H9 (cell line): ENCODE results near the gene IP6K3. TPM values are rescaled to one million over a fixed set of nuclear protein-coding genes. Genes with fewer than 3 reads are reported as not detected.

Experiments
- DNase-seq: peaks from one replicate; pipeline ENCODE4 v3.0.0-alpha.2; 2017
- H2AFZ ChIP-seq: one replicate; pipeline ENCODE4 v1.6.1; 2013; ENCODE audit warnings: mild to moderate bottlenecking, low read length, control low read depth, moderate library complexity
- H2AK5ac ChIP-seq: 2 replicates; pipeline ENCODE4 v1.6.1; 2013; ENCODE audit warnings: low read length, control low read depth, mixed read lengths; ENCODE audit not compliant: insufficient read length
- H2BK120ac ChIP-seq: one replicate; pipeline ENCODE4 v1.6.1; 2013; ENCODE audit warnings: low read depth, mild to moderate bottlenecking, low read length, control low read depth, inconsistent platforms; ENCODE audit not compliant: poor library complexity, severe bottlenecking
- H2BK12ac ChIP-seq: 2 replicates; pipeline ENCODE4 v1.6.1; 2013; ENCODE audit warnings: low read length, control low read depth, mixed read lengths, low read depth; ENCODE audit not compliant: insufficient read length
- H2BK15ac ChIP-seq: 2 replicates; pipeline ENCODE4 v1.6.1; 2013; ENCODE audit warnings: low read depth, low read length, control low read depth
- H2BK20ac ChIP-seq: one replicate; pipeline ENCODE4 v1.6.1; 2013; ENCODE audit warnings: low read depth, mild to moderate bottlenecking, low read length, control low read depth, inconsistent platforms; ENCODE audit not compliant: poor library complexity, severe bottlenecking
- H2BK5ac ChIP-seq: 2 replicates; pipeline ENCODE4 v1.6.1; 2013; ENCODE audit warnings: low read length, control low read depth, mixed read lengths; ENCODE audit not compliant: insufficient read length
- H3K14ac ChIP-seq: 2 replicates; pipeline ENCODE4 v1.6.1; 2013; ENCODE audit warnings: low read length, control low read depth; ENCODE audit not compliant: insufficient read depth
- H3K18ac ChIP-seq: 2 replicates; pipeline ENCODE4 v1.6.1; 2013; ENCODE audit warnings: low read depth, mild to moderate bottlenecking, mixed read lengths, low read length, control low read depth; ENCODE audit not compliant: insufficient read length
- H3K23ac ChIP-seq: 2 replicates; pipeline ENCODE4 v1.6.1; 2013; ENCODE audit warnings: low read length, control low read depth, mixed read lengths, low read depth; ENCODE audit not compliant: insufficient read length
- H3K23me2 ChIP-seq: 2 replicates; pipeline ENCODE4 v1.6.1; 2013; ENCODE audit warnings: low read depth, mild to moderate bottlenecking, mixed read lengths, low read length, control low read depth; ENCODE audit not compliant: insufficient read length, poor library complexity, severe bottlenecking
- H3K27ac ChIP-seq: 2 replicates; pipeline ENCODE4 v1.5.1; 2013; ENCODE audit warnings: low read length, control low read depth, mixed read lengths, low read depth; ENCODE audit not compliant: insufficient read length
- H3K27me3 ChIP-seq: 2 replicates; pipeline ENCODE4 v1.6.1; 2013; ENCODE audit warnings: low read length, control low read depth, inconsistent platforms; ENCODE audit not compliant: insufficient read depth
- H3K4ac ChIP-seq: 2 replicates; pipeline ENCODE4 v1.6.1; 2013; ENCODE audit warnings: low read depth, mild to moderate bottlenecking, control low read depth, inconsistent platforms, low read length, moderate library complexity
- H3K4me1 ChIP-seq: 2 replicates; pipeline ENCODE4 v1.6.1; 2013; ENCODE audit warnings: low read length, control low read depth, inconsistent platforms; ENCODE audit not compliant: insufficient read depth
- H3K4me2 ChIP-seq: 2 replicates; pipeline ENCODE4 v1.6.1; 2013; ENCODE audit warnings: low read length, control low read depth, mixed read lengths; ENCODE audit not compliant: insufficient read length, insufficient read depth
- H3K56ac ChIP-seq: 2 replicates; pipeline ENCODE4 v1.6.1; 2013; ENCODE audit warnings: low read depth, mild to moderate bottlenecking, mixed read lengths, low read length, control low read depth; ENCODE audit not compliant: insufficient read length
- H3K79me1 ChIP-seq: 2 replicates; pipeline ENCODE4 v1.6.1; 2013; ENCODE audit warnings: low read depth, mild to moderate bottlenecking, moderate library complexity, low read length, control low read depth, inconsistent platforms; ENCODE audit not compliant: insufficient read depth, poor library complexity, severe bottlenecking
- H3K79me2 ChIP-seq: 2 replicates; pipeline ENCODE4 v1.6.1; 2013; ENCODE audit warnings: low read length, control low read depth, inconsistent platforms; ENCODE audit not compliant: insufficient read depth
- H3K9ac ChIP-seq: 2 replicates; pipeline ENCODE4 v1.6.1; 2013; ENCODE audit warnings: low read length, control low read depth, mixed read lengths; ENCODE audit not compliant: insufficient read length; ENCODE audit errors: extremely low read depth
- H3K9me3 ChIP-seq: one replicate; pipeline ENCODE4 v1.6.1; 2013; ENCODE audit warnings: low read depth, low read length, inconsistent platforms; ENCODE audit not compliant: control insufficient read depth
- H3T11ph ChIP-seq: one replicate; pipeline ENCODE4 v1.6.1; 2013; ENCODE audit warnings: mild to moderate bottlenecking, low read length, control low read depth, inconsistent platforms
- H4K20me1 ChIP-seq: one replicate; pipeline ENCODE4 v1.6.1; 2013; ENCODE audit not compliant: control insufficient read depth, insufficient read length, insufficient read depth
- H4K5ac ChIP-seq: 2 replicates; pipeline ENCODE4 v1.6.1; 2013; ENCODE audit warnings: low read depth, mild to moderate bottlenecking, mixed read lengths, low read length, control low read depth; ENCODE audit not compliant: insufficient read length
- H4K8ac ChIP-seq: replicated peaks from 2 replicates; pipeline ENCODE4 v1.6.1; 2013; ENCODE audit warnings: low read length, control low read depth, mixed read lengths, low read depth; ENCODE audit not compliant: insufficient read length
- H4K91ac ChIP-seq: 2 replicates; pipeline ENCODE4 v1.6.1; 2013; ENCODE audit warnings: low read depth, mild to moderate bottlenecking, moderate library complexity, mixed read lengths, low read length, control low read depth; ENCODE audit not compliant: insufficient read length
- H3K27ac Mint-ChIP-seq, 3 experiments: 2 replicates in 2 of 3; 3 replicates in 1 of 3; pipeline ENCODE4 v1.8.0; 2020 to 2021; ENCODE audit warnings: mixed read lengths in 3 of 3, mild to moderate bottlenecking in 1 of 3, moderate library complexity in 1 of 3
- H3K27me3 Mint-ChIP-seq: 2 replicates; pipeline ENCODE4 v1.8.0; 2021; ENCODE audit warnings: low read depth, mild to moderate bottlenecking, moderate library complexity, mixed read lengths
- H3K36me3 Mint-ChIP-seq, 3 experiments: 2 replicates in 2 of 3; 3 replicates in 1 of 3; pipeline ENCODE4 v1.8.0; 2020 to 2021; ENCODE audit warnings: low read depth in 3 of 3, mixed read lengths in 3 of 3; ENCODE audit not compliant: insufficient read depth in 1 of 3
- H3K4me1 Mint-ChIP-seq, 2 experiments: 2 replicates each; pipeline ENCODE4 v1.8.0; 2020; ENCODE audit warnings: mixed read lengths in 2 of 2
- H3K4me3 Mint-ChIP-seq, 2 experiments: 2 replicates in 1 of 2; 3 replicates in 1 of 2; pipeline ENCODE4 v1.8.0; 2020 to 2021; ENCODE audit warnings: mild to moderate bottlenecking in 2 of 2, mixed read lengths in 2 of 2, moderate library complexity in 1 of 2
- H3K9me3 Mint-ChIP-seq, 2 experiments: 2 replicates in 1 of 2; 3 replicates in 1 of 2; pipeline ENCODE4 v1.8.0; 2020; ENCODE audit warnings: mild to moderate bottlenecking in 2 of 2, mixed read lengths in 2 of 2, moderate library complexity in 1 of 2
- WGBS: extraction: QIAGEN DNeasy Blood & Tissue Kit; methylation state at CpG from one replicate; pipeline ENCODE4 v1.1.7; 2013; ENCODE audit warnings: missing lambda C conversion rate, low lambda C conversion rate, mixed read lengths; ENCODE audit not compliant: insufficient read length; ENCODE audit errors: extremely low coverage; 5-methylcytosine and 5-hydroxymethylcytosine counted together
- total RNA-seq: library from RNA; stranded (reverse); gene quantifications from 2 replicates; pipeline ENCODE4 v1.2.1, GENCODE V29; 2021
- TF ChIP-seq, protein P1 (sequence below): fragments of 200-600 bp; sonication (generic); conservative IDR thresholded peaks from 3 replicates; pipeline ENCODE4 v1.8.0; 2021; ENCODE audit warnings: antibody characterized with exemption, mild to moderate bottlenecking

IP6K3 gene
- total RNA-seq, 1 experiment from 2014 or later = 0.46 TPM

DNA sequence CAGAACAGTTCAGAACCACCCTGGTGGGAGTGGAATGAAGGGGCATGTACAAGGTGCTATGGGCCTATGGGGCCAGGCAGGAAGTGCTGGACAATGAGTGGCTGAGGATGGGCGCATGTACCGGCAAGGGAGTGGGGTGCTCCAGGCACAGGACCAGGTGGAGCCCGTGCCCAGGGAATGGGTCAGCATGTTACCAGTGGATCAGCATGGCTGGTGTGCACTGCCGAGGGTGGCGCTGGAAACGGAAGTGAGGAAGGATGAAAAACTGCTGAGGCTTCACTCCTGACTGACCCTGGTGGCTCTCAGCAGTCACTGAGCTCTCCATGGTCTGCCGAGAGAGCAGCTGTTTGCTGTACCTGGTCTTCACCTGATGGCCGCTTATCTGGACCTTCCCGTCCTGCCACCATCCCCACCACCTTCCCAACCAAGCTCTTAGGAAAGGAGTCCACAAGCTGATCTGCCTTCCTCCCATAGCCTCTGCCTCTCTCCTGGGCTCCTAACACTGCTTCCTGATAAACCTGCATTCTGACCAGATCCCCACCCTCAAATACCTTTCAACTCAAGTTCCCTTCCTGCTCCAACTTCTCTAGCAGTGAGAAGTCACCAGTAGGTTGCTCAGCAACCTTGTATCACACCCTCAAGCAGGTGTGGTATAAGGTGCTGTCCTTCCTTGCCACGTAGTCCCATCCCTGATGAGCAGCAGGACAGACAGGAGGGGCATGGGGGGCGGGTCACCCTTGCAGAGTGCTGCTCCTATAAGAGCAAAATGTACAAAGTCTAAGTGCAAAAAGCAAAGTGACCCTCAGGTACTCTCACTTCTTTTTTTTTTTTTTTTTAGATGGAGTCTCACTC lies 42.3 kb downstream of the IP6K3 start:
- Histone ChIP-seq H3K56ac (no peak overlapping the region), H2AFZ (no peak overlapping the region), H2BK15ac (no peak overlapping the region), H4K20me1 (no peaks in the 10 kb centered on the region), H3K79me1 (no peaks in the 10 kb centered on the region), H2BK120ac (no peak overlapping the region), H3K9ac (no peak overlapping the region), H3K14ac (no peak overlapping the region), H4K8ac (no peak overlapping the region), H3K27me3 (no peaks in the 10 kb centered on the region), H2BK20ac (no peak overlapping the region), H3K18ac (no peak overlapping the region), H4K5ac (no peak overlapping the region), H2AK5ac (no peak overlapping the region), H3T11ph (no peak overlapping the region), H3K4me2 (no peak overlapping the region), H3K9me3 (no peaks in the 10 kb centered on the region), H3K27ac (no peak overlapping the region), H3K23me2 (no peaks in the 10 kb centered on the region), H3K23ac (no peak overlapping the region), H3K4ac (no peak overlapping the region), H4K91ac (no peak overlapping the region), H2BK12ac (no peak overlapping the region), H3K79me2 (no peaks in the 10 kb centered on the region), H3K4me1 (no peaks in the 10 kb centered on the region), H2BK5ac (no peak overlapping the region)
- peaks cover 11 to 66% (median 46%) of the 10 kb centered on the region in 3 experiments; a peak in 6 of 7 replicates for H3K36me3 Mint-ChIP-seq
- no peaks in the 10 kb centered on the region for H3K27me3 Mint-ChIP-seq
- WGBS = no CpG with 5 or more reads among the region's 11 CpGs
- TF ChIP-seq, protein P1, sequence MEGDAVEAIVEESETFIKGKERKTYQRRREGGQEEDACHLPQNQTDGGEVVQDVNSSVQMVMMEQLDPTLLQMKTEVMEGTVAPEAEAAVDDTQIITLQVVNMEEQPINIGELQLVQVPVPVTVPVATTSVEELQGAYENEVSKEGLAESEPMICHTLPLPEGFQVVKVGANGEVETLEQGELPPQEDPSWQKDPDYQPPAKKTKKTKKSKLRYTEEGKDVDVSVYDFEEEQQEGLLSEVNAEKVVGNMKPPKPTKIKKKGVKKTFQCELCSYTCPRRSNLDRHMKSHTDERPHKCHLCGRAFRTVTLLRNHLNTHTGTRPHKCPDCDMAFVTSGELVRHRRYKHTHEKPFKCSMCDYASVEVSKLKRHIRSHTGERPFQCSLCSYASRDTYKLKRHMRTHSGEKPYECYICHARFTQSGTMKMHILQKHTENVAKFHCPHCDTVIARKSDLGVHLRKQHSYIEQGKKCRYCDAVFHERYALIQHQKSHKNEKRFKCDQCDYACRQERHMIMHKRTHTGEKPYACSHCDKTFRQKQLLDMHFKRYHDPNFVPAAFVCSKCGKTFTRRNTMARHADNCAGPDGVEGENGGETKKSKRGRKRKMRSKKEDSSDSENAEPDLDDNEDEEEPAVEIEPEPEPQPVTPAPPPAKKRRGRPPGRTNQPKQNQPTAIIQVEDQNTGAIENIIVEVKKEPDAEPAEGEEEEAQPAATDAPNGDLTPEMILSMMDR = no peak
- no peaks in the 10 kb centered on the region for H3K9me3 Mint-ChIP-seq
- no peak for DNase-seq
- H3K4me1 Mint-ChIP-seq = peaks cover 34 to 38% of the 10 kb centered on the region in 2 experiments
- H3K4me3 Mint-ChIP-seq = no peak overlapping the region
- peak overlapping the region in 2 of 3 experiments; percentile 8 to 29; a peak in 4 of 7 replicates for H3K27ac Mint-ChIP-seq
